ENCODE measurements around the gene MDK.

Gene MDK, protein sequence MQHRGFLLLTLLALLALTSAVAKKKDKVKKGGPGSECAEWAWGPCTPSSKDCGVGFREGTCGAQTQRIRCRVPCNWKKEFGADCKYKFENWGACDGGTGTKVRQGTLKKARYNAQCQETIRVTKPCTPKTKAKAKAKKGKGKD

DNA sequence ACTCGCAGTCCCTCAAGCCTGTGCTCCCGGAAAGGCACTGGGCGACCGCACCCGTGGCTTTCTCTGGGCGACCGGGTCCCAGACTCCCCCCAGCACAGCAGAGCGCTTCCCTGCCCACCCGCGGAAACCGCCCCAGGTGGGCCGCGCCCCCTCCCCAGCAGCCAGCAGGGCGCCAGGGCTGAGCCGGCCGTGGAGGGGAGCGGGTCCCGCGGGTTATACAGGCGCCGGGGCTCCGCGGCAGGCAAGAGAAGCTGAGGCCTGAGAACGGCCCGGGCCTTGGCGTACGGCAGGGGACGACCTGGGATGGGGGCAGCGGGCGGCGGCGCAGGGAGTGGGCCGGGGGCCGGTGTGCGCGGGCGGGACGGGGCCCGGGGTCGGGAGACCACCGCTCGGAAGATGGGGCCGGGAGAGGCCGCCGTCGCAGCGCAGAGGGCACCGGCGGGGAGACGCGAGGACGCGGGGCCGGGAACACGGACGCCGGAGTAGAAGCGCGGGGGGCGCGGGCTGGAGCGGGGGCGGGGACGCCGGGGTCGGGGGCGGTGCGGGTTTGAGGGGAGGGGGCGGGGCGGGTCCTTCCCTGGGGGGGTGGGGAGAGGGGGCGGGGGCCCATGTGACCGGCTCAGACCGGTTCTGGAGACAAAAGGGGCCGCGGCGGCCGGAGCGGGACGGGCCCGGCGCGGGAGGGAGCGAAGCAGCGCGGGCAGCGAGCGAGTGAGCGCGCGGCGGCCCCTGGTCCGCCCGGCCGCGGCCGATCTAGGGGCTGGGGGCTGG lies at the start of gene MDK:
MDK (plus strand) TSS at position 622 of the 771 bp plus-strand sequence. CDS start 389 bp downstream, outside the sequence.
- DNase-seq: no peak

DNA sequence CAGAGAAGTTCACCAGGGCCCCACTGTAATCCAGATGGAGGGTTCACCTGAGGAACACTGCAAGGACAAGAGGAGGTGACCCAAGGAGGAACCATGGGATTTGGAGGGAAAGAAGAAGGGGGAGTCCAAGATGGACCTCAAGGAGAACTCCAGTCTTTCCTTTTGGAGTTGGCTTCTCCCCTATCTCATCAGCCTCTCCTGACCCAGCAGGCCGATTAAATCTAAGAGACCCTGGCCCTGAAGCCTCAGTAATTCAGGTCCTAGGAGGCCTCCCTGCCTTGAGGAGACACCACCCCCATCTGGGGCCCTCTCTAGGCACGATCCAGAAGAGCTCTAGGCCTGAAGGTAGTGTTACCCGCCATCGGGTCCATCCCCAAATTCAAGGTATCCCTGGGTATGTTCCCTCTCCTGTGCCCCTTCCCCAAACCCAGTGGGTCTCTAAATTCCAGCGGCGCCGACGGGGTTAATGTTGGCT lies 49.3 kb upstream of the MDK start:
- no peak for DNase-seq

DNA sequence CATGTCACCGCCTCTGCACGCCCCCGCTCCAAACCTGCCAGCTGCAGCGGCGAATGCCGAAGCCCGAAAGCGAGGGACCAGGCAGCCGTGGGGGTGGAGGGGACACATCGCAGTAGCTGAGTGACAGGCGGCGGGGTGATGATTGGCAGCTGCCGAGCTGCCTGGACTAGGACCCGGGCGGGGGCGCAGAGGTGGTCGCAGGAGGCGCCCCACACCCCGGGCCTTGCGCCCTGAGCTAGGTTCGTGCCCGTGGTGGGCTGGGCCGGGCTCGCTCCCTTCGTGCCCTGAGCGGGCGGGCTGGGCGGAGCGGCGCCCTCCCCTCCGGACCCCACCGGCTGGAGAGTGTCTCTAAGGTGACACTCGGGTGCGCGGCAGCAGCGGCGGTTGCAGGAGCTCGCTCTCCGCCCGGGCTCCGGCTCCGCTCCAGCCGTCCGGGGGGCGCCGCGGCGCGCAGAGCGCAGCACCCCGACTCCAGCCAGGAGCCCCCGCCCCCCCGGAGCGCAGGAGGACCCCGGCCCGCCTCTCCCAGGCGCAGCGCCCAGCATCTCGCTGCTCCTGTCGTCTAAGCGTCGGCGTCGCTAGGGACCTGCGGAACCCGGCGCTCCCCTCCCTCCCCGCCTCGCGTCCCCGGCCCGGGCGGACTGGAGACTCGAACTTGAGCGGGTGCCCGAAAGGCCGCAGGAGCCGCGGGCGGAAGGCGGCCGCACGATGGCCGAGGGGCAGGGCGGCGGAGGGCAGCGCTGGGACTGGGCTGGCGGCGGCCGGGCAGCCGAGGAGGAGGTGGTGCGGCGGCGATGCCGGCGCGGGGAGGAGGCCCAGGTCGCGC lies 48.7 kb upstream of the MDK start:
- DNase-seq: no peak

DNA sequence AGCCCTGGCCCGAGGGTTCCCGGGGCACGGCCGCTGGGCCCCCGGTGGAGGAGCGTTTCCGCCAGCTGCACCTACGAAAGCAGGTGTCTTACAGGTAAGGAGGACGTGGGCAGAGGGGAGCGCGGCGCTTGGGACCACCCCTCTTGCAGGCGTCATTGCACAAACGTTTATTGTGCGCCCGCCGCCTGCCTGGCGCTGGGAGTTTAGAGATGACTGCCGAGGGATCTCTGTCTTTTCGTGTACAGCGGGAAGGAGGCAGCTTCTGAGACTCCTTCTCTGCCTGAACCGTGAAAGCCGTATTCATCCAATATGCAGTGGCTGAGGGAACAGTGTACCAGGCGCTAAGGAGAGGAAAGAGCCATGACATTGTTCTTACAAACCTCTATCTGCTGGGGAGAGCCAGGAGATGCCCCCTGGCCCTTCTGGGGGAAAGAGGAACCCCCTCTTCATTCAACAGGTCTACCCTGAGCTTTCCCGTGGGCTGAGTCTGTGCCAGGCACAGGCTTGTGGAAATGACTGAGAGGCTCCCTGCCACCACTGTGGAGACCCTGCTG lies 48.0 kb upstream of the MDK start:
- DNase-seq: no peak

DNA sequence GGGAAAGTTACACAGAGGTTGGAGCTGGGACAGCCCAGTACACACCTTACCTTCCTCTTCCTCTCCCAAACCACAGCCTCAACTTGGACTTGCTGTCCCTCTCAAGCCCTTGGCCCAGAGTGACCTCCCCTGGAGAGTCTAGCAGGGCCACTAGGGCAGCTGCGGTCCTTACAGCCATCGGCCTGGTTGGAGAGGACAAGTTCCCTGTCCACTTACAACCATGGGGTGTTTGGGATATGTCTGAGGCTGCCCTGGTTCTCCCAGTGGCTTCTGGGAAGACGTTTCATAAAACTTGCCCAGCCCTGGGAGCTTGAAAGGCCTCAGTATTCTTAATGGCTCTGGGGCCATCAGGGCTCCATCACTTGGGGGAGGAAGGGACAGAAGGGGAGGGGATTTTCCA lies 47.3 kb upstream of the MDK start:
- DNase-seq: no peak

DNA sequence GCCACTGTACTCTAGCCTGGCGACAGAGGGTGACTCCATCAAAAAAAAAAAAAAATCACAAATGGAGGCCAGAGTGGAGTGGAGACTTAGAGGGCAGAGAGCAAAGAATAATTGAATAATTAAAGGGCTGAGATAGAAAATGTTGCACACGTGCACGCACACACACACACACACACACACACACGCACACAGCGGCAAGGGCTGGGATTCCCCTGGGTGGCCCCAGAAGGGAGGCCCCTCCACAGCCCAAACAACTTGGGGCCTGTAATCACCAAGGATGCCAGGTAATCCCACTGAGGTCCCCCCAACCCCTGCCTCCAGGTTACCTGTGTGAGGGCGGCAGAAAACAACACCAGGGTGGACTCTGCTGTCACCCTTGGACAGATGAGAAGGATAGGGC lies 46.2 kb upstream of the MDK start:
- DNase-seq: no peak

DNA sequence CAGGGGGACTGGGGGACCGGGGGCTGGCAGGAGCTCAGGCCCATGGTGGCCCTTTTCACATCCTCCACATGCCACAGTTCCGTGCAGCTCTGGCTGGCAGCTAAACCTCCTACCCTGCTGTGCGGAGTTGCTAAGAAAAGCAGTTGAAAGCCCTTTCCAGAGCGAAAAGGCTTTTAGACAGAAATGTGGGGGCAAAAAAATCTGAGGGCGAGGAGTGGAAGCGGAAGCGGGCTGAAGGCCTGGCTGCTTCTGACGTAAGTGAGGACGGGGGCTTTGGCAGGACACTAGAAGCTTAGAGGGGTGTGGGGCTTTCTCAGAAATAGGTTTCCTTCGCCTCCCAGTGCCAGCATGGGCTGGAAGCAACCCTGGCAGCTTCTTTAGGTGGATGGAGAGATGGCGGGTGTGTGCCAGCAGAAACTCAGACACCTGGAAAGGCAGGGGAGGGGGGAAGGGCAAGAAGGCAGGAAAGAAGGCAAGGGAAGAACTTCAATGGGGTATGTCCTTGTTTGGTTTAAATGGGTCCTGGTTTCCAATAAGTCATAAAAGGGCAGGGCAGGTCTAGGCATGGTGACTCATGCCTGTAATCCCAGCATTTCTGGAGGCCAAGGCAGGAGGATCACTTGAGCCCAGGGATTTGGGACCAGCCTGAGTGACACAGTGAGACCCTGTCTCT lies 45.4 kb upstream of the MDK start:
- DNase-seq: no peak

DNA sequence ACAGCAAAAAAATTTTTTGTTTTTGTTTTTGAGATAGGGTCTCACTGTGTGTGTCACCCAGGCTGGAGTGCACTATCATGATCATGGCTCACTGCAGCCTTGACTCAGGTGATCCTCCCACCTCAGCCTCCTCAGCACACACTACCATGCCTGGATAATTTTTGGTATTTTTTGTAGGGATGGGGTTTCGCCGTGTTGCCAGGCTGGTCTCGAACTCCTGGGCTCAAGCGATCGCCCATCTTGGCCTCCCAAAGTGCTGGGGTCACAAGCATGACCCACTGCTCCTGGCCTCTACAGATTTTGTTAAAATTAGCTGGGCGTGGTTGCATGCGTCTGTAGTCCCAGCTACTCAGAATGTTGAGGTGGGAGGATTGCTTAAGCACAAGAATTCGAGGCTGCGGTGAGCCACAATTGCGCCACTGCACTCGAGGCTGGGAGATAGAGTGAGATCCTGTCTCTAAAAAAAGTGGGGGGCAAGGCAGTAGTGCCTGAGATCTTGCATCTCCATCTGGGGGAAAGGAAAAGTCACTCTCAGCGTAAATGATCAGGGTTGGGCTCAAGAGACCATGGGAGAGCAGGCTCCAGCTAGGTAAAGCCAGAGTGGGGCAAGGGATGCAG lies 44.8 kb upstream of the MDK start:
- no peak for DNase-seq

DNA sequence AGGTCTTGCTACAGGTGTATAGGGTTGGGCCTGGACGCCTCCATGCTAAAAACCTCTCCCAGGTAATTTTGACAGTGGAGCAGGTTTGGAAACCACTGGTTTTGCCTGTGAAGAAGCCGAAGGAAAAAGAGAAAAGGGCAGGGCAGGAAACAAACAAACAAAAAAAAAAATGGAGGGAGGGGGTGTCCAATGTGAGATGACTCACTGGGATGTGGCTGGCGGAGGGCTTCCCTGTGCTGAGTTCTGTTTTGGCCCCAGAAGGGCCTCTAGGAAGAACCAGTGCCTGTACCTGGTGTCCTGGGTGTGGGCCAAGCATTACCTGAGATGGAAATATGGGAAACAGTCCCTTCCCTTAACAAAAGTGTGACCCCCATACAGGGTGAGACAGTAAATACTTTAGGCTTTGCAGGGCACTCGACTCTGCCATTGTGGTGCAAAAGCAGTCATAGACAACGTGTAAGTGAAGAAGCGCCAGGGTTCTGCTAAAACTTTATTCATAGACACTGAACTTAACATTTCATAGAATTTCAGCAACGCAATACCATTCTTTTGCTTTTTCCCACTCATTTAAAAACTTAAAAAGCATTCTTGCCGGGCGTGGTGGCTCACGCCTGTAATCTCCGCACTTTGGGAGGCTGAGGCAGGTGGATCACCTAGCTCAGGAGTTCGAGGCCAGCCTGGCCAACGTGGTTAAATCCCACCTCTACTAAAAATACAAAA lies 43.7 kb upstream of the MDK start:
- DNase-seq: no peak

DNA sequence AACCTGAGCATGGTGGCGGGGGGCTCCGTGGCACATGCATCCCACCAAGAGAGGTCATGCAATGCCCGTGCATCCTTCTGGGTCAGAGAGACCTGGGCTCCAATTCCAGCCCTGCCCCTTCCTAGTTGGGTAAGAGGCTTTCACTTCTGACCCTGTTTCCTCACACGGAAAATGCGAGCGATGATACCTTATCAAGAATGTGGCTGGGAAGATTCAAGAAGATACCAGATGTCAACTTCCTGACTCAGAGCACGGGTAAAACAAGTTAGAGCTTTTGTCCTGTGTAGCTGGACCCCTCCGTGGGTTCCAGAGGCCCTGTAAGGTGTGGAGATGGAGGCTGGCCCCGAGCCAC lies 42.9 kb upstream of the MDK start:
- no peak for DNase-seq

DNA sequence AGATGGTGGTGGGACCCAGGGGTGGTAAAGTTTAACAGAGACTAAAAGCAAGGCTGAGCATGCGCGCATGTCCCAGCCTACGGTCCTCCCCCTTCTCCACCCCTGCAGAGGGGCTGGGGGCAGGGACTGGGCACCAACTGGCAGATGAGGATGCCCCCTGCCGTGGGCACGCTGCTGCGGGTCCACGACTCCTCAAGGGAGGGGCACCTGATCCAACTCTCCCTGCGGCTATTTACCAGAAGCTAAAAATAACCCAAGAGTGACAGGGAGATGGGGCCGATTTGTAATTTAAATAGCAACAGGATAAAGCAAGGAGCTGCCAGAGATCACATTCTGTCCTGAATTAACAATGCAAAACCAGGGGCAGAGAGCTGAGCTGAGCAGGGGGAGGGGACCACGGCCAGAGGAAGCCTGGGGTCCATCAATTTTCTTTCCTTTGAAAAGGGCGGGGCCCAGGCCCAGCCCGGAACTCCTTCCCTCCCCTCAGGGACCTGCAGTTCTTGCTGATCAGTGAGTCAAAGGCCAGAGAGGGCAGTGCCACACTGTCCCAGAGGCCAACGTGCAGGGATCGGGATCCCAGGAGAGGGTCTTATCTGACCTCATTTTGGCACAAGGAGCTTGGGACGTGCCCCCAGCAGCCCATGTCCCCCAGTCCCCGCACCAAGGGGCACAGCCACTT lies 42.3 kb upstream of the MDK start:
- DNase-seq: peak; percentile 96

DNA sequence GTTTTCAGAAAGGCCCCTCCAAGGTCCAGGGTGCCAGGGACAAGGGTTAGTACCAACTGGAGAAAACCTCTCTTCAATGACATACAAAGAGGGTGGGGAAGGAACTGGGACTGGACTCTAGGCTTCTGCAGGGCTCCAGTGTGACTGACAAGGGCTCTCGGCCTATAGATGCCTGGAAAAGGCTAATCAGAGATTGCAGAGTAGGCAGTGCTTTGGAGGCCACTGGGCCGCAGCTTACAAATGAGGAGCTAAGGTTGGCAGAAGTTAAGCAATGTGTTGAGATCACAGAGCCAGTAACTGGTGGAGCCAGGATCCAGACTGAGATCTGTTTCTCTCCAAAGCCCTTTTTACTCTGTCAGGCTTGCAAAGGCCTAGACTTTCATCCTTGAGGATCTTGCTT lies 41.7 kb upstream of the MDK start:
- no peak for DNase-seq

DNA sequence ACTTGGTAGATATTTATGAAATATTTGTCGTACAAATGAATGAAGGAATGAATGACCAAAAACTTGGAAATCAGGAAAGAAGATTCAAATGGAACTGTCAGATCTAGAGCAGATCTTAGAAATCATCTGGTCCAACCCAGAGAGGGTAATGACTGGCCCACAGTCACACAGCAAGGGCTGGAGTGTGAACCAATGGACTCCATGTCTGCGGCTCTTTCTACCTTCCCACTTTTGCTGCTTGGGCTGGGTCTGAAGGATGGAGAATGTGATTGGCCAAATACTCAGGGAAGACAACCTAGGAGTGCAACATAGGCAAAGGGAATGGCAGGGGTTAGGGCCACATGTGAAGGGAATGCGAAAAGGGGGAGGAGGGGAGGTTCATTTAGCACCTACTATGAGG lies 40.0 kb upstream of the MDK start:
- no peak for DNase-seq

DNA sequence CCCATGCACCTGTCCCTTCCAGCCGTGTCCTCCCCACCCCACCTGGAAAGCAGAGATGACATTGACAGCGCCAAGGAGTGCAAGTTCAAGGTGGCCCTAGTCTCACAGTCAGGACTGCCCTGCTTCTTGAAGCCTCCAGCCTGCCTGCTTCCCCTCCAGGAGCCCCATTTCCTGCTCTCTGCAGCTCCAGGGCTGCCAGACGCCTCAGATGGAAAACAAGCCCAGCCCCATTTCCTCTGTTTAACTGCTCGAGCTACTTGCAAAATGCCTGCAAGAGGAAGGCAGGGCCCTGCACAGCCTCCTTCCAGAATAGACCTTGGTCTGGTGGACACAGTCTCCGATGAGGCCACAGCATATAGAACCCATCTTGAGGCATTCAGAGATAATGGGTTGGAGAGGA lies 39.2 kb upstream of the MDK start:
- DNase-seq: no peak

DNA sequence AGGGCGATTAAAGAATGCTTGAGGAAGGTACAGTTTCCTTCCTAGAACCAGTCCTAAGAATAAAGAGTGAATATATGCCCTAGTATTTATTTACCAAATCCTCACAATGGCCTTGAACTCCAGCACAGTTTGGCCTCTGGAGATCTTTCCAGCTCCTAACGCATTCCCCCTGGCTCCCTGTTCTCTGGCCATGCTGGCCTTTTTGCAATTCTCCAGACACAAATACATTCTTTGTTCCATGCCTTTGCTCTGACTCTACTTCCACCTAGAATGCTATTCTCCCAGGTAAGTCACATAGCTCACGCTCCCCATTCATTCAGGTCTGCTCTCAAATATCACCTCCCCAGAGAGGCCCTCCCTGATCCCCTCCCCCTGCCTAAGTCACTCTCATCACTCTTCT lies 37.9 kb upstream of the MDK start:
- DNase-seq: no peak

DNA sequence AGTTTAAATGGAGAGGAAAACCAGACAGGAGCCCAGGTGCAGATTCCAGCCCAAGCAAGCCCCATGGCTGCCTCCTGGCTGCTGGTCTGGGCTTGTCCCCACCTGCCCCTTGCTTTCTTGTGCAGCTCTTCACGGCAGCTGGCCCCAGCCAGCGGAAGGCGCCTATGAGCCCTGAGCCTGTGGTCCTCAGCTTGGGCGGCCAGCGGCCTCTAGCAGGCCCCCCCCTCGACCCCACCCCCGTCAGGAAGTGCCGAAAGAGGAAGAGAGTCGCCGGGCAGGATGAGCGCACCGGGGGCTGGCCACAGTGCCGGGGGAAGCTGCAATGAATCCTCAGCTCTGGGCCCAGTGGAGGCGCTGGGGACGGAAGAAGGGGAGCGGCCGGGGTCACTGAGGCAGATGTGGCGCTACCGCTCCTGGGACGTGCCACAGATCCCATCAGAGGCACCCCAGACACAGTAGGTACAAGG lies 36.3 kb upstream of the MDK start:
- no peak for DNase-seq

DNA sequence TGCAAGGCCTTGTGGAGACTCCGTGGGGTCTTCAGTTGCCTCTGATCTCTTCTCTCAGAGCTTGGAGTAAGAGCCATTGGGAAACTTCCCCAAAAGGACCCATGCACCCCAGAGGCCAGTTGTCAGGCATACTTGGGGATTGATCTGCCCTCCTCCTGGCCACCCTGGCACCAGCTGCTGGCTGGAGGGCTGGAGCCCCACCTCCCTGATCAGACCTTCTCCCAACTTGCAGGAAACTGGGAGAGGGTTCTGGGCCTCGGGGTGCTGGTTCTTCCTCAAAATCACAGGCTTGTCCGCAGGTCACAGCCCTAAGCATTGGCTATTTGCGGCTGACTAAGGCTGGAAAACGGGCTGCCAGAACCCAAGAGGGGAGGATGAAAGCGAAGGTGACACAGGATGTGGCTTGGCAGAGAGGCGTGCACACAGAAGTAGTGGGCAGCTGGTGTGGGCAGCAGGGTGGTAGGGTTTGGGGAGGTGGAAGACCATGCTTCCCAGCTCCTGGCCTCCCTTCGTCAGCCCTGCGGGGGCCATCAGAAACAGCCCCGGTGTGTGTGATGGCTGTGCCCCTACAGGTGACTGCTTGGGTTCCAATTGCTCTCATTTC lies 35.5 kb upstream of the MDK start:
- DNase-seq: no peak

DNA sequence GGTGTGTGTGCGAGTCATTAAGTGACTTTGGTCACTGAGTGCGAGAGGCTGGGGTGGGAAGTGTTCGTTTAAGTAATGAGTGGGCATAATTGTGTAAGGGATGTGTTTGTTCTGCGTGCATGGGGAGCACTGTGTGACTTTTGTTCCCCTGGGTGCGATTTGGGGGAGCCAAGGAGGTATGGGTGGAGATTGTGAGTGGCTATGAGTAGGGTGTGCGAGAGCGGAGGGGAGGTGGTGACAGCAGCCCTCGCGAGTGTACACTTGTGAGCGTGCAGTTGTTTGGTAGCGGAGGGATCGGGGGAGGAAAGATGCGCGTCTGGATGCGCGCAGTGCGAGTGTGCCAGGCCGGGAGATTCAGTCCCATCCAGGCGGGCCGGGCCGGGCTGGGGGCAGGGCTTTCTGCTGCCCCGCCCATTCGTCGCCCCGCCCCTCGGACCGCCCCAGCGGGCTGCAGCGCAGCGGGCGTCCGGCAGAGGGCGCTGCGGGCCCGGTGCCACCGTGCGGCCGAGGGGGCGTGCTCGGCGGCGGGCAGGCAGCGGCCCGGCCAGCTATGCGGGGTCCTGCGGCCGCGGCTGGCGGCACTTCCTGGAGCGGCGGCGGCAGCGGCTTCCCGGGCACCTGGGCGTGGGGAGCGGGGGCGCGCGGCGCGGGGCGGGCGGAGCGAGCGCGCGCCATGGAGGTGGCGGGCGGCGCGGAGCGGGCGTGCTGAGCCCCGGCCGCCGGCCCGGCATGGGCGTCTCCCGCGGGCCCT lies 34.4 kb upstream of the MDK start, which contains the start of gene DGKZ:
DGKZ (plus strand) TSS at position 578 of the 751 bp plus-strand sequence. CDS start 197 bp downstream, outside the sequence.
- no peak for DNase-seq

DNA sequence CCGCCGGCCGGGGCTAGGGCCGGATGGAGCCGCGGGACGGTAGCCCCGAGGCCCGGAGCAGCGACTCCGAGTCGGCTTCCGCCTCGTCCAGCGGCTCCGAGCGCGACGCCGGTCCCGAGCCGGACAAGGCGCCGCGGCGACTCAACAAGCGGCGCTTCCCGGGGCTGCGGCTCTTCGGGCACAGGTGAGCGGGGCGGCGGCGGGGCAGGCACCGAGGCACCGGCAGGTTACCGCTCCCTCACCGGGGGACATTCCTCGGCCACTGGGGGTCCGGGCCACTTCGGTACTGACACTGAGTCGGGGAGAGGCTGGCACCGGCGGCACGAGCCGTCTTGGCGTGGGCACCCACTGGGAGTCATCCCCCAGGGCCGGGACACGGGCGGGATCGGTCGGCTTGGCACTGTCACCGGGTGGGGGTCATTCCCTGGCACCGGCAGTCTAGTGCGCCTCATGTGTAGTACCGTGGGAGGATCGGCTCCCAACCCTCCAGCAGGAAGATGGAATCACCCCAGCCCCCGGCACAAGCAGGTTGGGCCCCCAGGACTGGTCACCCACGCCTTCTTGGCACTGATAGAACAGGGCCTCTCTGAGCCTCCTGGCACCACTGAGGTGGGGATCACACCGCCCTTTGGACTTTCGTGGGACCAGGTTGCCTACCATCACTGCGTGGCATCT lies 33.7 kb upstream of the MDK start:
- DNase-seq: no peak

Data from NCI-H1417 treated with DMSO at 0.1 percent for 48 hours (cell line).